NCI-H2227 treated with DMSO at 0.1 percent for 48 hours (cell line): ENCODE measurements around the gene PIP4K2C.
"Not testable (repeated sequence)": the region's sequence is repeated elsewhere in the genome, so short reads cannot be mapped to it uniquely, and the experiment has no call there.

Experiments
- DNase-seq: peaks from one replicate; lab custom pipeline; 2025; lab: John Stamatoyannopoulos, UW

The PIP4K2C gene

DNA sequence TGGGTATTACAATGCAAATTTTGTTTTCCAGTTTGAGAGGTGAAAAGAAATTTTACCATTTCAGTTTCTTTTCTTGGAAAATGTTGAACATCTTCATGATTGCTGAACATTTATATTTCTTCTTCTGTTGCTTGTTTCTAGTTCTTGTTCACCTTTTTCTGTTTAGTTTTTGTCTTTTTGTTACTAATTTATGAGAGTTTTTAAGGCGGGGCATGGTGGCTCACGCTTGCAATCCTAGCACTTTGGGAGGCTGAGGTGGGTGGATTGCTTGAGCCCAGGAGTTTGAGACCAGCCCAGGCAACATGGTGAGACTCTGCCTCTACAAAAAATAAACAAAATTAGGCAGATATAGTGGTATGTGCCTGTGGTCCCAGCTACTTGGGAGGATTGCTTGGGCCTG, 30.5 kb upstream of the PIP4K2C start:
- no peak for DNase-seq

DNA sequence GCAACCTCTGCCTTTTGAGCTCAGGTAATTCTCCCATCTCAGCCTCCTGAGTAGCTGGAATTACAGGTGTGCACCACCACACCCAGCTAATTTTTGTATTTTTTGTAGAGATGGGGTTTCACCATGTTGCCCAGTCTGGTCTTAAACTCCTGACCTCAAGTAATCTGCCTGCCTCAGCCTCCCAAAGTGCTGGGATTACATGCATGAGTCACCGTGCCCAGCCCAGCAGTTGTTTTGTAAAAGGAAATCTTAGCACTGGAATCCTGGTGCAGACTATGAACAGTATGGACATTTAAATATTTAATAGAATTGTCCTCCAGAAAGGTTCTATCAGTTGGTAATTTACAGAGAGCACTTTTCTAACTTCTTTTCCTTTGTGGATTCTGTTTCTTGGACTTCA, 29.9 kb upstream of the PIP4K2C start:
- DNase-seq = not testable (repeated sequence)

DNA sequence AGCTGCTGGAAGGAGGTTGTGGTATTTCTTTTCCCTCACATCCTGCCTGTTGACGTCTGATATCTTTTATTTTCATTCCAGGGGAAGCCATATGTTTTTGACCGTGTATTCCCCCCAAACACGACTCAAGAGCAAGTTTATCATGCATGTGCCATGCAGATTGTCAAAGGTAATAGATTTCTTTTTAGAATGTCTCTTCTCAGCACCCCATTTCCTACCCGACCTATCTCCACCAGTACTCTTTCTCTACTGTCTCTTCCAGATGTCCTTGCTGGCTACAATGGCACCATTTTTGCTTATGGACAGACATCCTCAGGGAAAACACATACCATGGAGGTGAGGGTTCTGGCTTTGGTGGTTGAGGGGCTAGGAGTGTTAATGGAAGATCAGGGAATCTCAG, 27.6 kb upstream of the PIP4K2C start:
- no peak for DNase-seq

DNA sequence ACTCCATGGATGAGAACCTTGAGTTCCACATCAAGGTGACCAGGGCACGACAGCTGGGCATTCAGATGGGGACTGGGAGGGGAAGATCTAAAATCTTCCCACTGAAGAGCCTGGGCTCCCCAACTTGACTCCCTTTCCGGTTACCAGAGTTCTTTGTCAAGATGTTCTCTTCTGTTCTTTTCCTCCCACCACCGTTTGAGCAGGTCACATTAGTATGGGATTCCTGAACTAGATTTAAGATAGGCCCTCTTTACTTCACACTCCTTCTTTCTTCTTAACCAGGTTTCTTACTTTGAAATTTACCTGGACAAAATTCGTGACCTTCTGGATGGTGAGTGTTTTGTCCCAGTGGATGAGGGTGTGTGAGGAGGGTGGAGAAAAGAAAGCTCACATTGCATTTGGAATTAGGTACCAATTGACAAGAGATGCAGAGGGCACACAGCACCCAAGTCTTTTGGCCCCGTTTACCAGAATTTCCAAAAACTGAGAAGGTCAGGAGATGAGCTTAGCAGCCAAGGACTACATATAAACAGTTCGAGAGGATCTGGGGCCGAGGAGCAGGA, 26.7 kb upstream of the PIP4K2C start:
- DNase-seq = no peak

DNA sequence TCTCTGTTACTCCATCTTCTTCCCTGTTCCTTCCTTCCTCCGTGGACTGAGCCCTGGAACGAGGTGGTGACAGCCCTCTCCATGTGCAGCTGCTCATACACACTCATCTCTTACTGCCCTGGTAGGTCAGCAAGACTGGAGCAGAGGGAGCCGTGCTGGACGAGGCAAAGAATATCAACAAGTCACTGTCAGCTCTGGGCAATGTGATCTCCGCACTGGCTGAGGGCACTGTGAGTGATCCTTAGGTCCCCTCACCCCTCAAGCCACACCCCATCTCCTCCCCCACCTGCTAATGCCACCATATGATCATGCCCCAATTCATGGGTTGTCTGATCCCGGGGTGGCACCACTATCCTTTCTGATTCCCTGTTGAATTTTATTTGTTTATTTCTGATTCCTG, 22.2 kb upstream of the PIP4K2C start:
- DNase-seq = no peak

DNA sequence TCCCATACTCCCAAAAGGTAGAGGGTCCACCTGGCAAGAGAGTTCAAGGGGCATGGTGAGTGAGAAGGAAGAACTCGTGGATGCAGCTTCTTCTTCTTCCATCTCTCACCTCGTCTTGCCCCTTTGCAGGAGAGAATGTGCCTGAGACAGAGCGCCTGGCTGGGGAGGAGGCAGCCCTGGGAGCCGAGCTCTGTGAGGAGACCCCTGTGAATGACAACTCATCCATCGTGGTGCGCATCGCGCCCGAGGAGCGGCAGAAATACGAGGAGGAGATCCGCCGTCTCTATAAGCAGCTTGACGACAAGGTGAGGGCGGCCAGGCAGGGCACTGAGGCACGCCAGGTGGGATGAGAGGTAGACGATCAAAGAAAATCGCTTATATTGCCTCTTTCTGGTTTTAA, 21.1 kb upstream of the PIP4K2C start:
- no peak for DNase-seq

DNA sequence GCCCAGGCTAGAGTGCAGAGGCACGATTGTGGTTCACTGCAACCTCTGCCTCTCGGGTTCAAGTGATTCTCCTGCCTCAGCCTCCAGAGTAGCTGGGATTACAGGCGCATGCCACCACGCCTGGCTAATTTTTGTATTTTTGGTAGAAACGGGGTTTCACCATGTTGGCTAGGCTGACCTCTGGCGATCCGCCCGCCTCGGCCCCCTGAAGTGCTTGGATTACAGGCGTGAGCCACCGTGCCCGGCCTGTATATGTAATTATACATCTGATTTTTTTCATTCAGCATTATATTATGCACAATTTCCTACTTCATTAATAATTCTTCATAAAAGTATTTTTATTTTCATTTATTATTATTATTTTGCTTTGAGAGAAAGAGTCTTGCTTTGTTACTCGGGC, 20.6 kb upstream of the PIP4K2C start:
- DNase-seq = not testable (repeated sequence)

DNA sequence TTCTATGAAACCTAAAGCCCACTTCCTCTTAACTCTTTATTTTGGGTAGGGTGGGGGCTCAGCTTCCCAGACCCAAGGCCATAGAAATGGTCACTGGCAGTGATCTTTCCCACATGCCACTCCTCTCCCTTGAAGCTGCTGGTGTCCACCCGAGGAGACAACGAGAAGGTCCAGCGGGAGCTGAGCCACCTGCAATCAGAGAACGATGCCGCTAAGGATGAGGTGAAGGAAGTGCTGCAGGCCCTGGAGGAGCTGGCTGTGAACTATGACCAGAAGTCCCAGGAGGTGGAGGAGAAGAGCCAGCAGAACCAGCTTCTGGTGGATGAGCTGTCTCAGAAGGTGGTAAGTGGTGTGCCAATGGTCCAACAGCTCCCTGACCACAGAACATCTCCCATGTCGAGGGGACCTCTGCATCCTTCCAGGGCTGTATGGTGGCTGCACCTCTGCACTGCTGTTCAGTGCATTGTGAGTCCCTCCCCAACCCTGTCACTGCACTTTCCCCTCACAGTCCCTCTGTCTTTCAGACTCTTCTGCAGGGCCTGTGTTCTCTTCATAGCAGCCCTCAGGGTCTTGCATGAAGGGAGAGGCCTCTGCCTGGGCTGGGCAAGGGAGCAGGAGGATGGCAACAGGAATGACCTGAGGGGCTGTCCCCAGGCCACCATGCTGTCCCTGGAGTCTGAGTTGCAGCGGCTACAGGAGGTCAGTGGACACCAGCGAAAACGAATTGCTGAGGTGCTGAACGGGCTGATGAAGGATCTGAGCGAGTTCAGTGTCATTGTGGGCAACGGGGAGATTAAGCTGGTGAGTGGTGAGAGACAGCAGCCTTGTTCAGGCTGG, 18.8 kb upstream of the PIP4K2C start:
- DNase-seq = no peak

DNA sequence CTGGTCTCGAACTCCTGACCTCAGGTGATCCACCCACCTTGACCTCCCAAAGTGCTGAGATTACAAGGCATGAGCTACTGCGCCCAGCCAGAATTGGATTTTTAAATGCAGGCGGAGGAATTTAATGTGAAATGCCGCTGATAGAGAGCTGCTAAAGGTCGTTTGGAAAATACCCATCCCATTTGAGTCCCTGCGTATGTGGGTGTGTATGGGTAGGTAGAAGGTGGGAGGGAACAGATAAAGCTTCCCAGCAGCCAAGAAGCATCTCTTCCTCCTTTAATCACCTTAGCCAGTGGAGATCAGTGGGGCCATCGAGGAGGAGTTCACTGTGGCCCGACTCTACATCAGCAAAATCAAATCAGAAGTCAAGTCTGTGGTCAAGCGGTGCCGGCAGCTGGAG, 16.2 kb upstream of the PIP4K2C start:
- DNase-seq = no peak

DNA sequence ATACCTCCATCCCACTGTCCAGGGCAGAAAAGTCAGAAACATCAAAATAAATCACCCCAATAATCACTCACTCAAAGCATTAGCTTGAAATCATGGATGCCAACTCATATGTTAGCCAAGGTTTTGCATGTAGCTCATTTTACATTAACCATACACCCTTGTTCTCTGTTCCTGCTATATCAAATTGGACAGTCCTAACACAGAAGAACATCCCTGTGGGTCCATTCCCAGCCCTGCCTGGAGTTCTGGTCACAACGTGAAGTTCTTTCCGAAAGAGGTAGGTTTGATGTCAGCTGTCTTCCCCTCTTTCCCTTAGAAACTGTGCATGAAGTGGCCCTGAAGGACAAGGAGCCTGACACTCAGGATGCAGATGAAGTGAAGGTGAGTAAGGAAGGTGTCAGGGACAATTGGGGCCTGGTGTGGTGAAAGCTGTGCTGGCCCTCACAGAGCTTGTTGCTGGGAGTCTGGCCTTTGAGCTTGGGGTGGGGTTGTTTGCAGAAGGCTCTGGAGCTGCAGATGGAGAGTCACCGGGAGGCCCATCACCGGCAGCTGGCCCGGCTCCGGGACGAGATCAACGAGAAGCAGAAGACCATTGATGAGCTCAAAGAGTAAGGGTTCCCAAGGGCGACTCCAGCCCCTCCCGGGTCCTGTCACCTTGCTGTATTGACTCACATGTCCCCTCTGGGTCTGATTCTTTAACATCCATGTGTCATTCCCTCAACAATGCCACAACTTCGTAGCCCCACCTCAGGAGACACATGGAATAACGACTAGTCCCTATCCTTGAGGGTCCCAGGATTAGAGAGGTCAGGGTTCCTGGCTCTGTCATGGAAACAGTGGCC, 15.0 kb upstream of the PIP4K2C start:
- DNase-seq = no peak

DNA sequence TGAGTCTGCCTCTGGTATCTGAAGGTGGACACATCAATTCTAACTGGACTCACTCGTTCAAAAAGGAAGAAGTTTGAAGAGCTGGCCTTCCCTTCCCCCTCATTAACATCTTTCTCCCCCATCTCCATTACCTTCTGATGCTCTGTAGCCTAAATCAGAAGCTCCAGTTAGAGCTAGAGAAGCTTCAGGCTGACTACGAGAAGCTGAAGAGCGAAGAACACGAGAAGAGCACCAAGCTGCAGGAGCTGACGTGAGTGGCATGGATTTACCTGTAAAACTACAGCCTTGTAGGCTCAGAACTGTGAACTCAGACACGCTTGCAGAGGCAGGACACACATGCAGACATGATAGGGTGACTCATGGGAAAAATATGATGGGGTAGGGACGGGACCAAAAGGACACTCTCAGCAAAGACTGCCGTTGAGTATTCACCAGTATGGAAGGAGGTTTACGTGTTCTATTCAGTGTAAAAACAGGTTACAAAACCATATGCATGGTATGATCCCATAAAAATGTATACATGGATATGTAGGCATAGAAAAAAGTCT, 14.3 kb upstream of the PIP4K2C start:
- no peak for DNase-seq

DNA sequence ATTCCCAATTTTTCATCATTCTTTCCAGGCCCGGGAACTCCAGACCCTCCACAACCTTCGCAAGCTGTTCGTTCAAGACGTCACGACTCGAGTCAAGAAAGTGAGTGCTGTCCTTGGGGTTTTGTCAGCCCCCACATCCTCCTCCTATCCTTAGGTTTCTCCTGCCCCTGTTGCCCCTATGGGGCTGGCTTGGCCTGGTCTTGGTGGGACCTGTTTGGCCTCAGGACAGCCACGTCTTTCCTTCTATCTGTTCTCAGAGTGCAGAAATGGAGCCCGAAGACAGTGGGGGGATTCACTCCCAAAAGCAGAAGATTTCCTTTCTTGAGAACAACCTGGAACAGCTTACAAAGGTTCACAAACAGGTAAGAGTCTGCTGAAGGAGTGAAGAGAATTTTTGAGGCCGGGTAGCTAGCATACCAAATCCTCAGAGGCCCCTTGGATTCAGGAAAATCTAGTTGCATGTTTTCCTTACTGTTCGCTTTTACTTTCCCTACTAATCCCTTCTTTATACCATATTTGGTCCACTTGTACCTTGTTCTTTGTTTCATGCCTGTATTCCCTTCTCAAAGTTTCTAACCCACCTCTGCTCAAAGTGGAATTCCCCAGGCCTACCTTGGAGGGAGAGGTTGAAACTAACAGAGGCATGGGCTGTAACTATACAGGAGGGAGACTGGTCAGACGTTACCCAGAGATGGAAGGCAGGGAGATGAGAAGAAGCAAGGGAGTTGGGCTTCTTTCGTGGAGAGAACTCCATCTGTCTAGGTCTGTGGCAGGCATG, 12.8 kb upstream of the PIP4K2C start:
- no peak for DNase-seq

DNA sequence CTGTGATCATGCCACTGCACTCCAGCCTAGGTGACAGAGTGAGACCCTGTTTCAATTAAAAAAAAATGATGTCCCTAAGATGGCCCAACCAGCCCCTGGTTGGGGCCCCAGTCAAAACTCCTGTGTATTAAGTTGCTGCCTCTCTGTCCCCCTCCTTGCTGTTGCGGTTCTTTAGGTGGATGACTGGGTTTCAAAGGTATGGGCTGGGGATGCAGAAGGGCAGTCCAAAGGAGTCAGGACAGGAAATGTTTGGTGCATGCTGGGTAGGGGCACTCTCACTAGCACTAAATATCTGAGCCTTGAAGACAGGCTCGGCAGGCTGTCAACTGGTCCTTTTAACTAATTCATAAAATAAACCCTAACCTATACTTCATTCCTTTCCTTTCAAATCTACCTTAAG, 12.0 kb upstream of the PIP4K2C start:
- DNase-seq = no peak

DNA sequence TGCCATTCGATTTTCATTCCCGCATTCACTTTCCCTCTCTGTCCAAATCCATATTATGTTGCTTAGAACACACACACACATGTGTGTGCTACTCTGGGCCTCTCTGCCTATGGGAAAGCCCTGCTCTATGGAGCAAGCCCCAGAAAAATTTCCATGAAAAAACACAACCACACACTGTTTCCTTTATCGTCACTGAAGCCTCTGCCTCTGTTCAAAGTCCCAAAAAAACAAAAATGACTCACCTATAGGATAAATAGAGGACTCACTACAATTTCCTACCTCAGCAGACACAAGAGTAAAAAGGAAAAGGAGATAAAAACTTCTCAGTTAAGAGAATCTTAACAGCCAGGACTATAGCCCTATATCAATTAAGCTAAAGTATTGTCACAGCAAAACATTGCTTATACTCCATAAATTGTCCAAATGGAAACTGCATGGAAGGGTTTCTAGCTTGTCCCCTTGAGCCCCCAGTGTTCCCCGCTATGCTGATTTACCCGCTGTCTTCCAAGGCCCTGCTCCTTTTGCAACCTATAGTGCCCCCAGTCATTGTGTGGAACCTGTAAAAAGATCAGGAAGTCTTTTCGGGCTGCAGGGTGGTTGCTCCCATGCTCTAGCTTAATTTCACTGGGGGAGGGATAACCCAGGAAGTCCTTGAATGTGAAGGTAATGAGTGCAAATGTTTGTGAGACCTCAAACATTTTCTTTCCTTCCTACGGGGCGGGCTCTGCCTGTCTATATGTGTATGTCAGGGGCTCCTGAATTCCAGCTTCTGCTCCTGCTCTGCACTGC, 11.1 kb upstream of the PIP4K2C start:
- DNase-seq = no peak

DNA sequence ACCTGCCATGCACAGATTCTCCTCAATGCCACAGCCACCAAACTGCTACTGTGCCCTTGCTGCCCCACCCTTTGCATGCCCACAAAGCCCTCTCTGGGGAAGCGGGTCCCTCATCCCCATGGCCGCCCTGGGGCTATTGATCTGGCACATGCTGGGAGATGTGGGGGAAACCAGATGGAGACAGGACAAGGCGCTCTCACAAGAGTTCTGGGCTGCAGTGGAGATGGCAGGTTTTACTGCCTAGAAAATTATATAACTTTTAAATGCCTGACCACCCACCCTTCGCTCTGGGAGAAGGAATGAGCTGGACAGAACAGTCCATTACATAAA, 10.6 kb upstream of the PIP4K2C start:
- no peak for DNase-seq

DNA sequence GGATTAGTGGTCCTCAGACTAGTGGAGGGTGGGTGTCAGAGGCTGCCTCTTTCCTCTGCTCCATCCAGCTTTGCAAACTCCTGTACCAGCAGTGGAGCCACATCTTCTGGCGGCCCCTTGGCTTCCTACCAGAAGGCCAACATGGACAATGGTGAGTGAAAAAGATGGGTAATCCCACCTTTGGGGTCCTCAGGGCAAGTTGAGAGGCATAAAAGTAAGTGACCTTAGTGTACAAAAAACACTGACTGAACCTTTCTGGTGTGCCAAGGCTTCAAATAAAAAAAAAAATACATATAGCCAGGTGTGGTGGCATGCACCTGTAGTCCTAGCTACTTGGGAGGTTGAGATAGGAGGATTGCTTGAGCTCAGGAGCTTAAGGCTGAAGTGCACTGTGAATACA, 9.2 kb upstream of the PIP4K2C start:
- DNase-seq = no peak

DNA sequence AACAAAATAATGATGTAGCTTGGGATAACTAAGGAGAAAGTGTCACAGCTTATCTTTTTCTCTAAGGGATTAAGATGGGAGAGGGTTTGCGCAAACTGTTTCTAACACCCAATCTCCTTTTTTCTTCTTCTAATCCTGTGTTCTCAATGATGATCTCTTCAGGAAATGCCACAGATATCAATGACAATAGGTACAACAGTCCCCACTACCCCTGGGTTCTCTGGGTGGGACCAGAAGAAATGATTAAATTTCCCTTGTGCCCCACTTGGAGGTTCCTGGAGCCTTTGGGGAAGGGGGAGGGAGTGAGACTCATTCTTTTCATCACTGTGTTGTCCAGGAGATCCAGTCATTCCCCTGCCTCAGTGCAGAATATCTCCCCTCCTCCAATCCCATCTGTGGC, 8.6 kb upstream of the PIP4K2C start:
- no peak for DNase-seq

DNA sequence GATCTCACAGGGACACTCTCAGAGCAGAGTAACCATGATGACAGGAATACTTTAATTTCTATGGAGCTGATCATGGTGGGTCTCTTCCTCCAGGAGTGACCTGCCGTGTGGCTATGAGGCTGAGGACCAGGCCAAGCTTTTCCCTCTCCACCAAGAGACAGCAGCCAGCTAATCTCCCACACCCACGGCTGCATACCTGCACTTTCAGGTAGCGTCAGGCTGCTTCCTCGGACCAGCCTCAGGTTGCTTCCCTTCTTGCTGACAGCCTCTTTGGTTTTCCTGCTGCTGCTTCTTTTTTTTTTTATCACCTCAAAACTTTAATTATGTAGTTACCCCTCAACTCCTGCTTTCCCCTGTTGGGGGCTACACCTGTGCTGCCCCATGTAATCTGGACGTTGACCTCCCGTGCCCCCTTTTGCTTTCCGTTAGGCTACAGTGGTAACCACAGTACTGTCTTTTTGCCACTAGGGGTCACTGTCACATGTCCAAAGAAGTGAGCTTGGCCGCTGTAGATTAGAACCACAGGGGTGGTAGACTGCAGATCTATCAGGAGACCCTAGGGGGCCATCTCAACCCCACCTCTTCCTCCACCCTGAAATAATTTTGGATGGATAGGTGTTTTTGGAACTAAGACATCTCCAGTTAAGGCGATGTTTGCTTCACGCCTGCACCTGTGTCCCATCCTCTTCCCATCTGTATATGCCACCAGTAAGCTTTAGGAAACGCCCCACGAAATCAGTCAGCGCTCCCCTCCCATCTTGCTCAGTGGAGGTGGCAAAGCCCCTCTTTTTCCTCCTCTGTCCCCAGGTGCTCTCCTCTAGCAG, 7.8 kb upstream of the PIP4K2C start:
- DNase-seq = peak; percentile 44

DNA sequence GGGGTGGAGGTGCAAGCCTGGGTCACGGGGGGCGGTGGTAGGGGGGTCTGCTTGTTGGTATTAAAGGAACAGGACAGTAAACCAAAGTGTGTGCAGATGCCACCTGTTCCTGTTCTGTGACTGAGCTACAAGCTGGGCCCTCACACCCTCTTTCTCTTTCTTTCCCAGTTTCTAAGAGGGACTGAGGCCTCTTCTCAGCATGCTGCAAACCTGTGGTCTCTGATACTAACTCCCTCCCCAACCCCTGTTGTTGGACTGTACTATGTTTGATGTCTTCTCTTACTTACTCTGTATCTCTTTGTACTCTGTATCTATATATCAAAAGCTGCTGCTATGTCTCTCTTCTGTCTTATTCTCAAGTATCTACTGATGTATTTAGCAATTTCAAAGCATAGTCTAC, 6.9 kb upstream of the PIP4K2C start:
- no peak for DNase-seq

DNA sequence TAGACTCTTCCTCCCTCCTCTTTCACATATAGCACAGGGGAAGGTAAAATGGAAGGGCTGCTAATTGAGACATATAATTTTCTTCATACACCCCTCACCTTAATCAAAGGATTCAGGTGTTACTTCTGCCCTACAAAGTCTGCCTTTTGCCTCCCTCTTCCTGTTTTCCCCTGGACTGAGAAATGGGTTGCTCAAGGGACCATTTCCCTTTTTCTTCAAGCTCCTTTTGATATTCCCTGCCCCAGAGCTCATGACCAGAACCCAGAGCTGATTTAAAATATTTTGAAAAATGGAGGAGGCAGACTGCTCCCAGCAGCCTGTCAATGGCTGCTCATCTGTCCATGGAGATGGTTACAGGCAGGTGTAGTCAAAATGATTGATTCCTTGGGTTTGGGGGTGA, 6.3 kb upstream of the PIP4K2C start:
- no peak for DNase-seq
